HepG2 (cell line): ENCODE measurements around the gene MRPL50. TPM values are rescaled to one million over a fixed set of nuclear protein-coding genes. Genes with fewer than 3 reads are reported as not detected.
A peak's percentile ranks its signal among the peaks of the same experiment; 100 is the strongest.

ENCODE experiments used
- MYNN ChIP-seq: sonication (generic); formaldehyde crosslinking; IDR thresholded peaks from 2 replicates; pipeline ENCODE4 v1.4.0; 2020; ENCODE audit warnings: mild to moderate bottlenecking, low read depth, missing genetic modification reagents
- NFYC ChIP-seq: IDR thresholded peaks from 2 replicates; pipeline ENCODE4 v1.6.1; 2016; ENCODE audit warnings: missing genetic modification reagents, missing compliant biosample characterization
- ZNF282 ChIP-seq: fragments of 450-650 bp; IDR thresholded peaks from 2 replicates; pipeline ENCODE4 v1.6.1; 2018; ENCODE audit not compliant: partially characterized antibody
- ZNF552 ChIP-seq: sonication (generic); formaldehyde crosslinking; IDR thresholded peaks from 2 replicates; pipeline ENCODE4 v1.9.0; 2022; ENCODE audit warnings: missing genetic modification reagents, mild to moderate bottlenecking, borderline replicate concordance
- ZNF562 ChIP-seq: sonication (generic); formaldehyde crosslinking; IDR thresholded peaks from 2 replicates; pipeline ENCODE4 v1.8.0; 2022; ENCODE audit warnings: missing genetic modification reagents, borderline replicate concordance
- polyA plus RNA-seq, 8 experiments: library from polyadenylated mRNA; depleted of rRNA in 3 of 8; stranded (reverse) in 7 of 8; unstranded in 1 of 8; fragments of >200 nt; fragmentation: Illumina TruSeq in 4 of 8; extraction: Trizol in 4 of 8; gene quantifications; 2 replicates each; pipeline versions ENCODE4 v1.2.1 to v1.2.3, GENCODE V29; 2011 to 2016; ENCODE audit warnings: low read depth in 4 of 8, missing spikeins in 1 of 8, mixed read lengths in 1 of 8; ENCODE audit not compliant: insufficient read depth in 1 of 8
- total RNA-seq, 5 experiments: library from RNA; depleted of rRNA; stranded (reverse); fragments of >200 nt; fragmentation: Illumina TruSeq; extraction: Trizol; gene quantifications; 2 replicates each; pipeline ENCODE4 v1.2.3, GENCODE V29; 2016; ENCODE audit warnings: low read depth in 1 of 5
- TF ChIP-seq, protein P1 (sequence below): sonication (generic); formaldehyde crosslinking; IDR thresholded peaks from 2 replicates; pipeline ENCODE4 v1.4.0; 2020; ENCODE audit warnings: missing genetic modification reagents
- TF ChIP-seq, protein P2 (sequence below): sonication (generic); formaldehyde crosslinking; IDR thresholded peaks from 2 replicates; pipeline ENCODE4 v1.4.0; 2020; ENCODE audit warnings: missing genetic modification reagents, borderline replicate concordance
- TF ChIP-seq, protein P3 (sequence below): sonication (generic); formaldehyde crosslinking; IDR thresholded peaks from 2 replicates; pipeline ENCODE4 v1.5.0; 2020; ENCODE audit warnings: missing genetic modification reagents, mild to moderate bottlenecking, borderline replicate concordance
- TF ChIP-seq, protein P4 (sequence below): sonication (generic); formaldehyde crosslinking; IDR thresholded peaks from 2 replicates; pipeline ENCODE4 v1.8.1; 2023; ENCODE audit warnings: missing genetic modification reagents, inconsistent platforms, borderline replicate concordance
- TF ChIP-seq, protein P5 (sequence below): IDR thresholded peaks from 2 replicates; pipeline ENCODE4 v1.6.1; 2016; ENCODE audit warnings: mild to moderate bottlenecking

MRPL50 gene
- total and polyA plus RNA-seq, 2 of the 13 experiments (the other 11 are each of a cell fraction or from before 2014, with no cell fraction given): 37.1 to 70.0 TPM

DNA sequence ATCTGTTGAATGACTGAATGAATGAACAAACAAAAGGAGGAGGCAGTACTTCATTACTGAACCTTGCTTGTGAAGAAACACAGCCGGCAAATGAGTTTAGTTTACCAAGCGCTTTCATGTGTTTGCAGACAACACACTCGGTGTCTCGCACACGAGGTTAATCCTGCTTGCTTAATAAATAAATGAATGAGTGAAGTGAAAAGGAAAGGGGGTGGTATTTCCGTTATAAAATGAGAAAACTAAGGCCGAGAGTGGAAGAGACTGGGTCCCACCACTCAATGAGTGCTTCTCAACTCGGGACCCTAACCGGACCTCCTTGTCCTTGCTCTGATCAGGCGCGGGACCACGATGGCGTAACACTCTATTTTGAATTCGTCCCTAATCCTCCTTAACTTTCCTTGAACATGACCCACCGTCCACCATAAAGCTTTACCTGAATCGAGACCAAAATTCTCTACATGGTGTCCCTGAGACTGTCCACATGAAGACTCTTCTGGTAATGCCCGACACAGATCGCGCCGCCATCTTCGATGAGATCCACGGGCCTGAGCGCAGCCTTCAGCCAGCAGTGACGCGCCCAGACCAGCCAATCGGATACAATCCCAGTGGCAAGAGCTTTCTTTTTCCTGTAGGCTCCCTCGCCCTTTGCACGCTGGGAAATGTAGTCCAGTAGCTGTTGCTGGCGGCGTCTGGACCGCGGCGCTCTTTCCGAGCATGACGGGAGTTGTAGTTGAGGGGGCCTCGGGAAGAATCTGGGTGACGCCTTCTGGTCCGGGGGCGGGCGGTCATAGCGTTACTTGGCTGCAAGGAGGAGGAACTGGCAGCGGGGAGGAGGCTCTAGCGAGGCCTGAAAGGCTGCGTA, at the start of gene MRPL50, which contains the start of gene ZNF189 (continued):
- TF ChIP-seq, protein P1, sequence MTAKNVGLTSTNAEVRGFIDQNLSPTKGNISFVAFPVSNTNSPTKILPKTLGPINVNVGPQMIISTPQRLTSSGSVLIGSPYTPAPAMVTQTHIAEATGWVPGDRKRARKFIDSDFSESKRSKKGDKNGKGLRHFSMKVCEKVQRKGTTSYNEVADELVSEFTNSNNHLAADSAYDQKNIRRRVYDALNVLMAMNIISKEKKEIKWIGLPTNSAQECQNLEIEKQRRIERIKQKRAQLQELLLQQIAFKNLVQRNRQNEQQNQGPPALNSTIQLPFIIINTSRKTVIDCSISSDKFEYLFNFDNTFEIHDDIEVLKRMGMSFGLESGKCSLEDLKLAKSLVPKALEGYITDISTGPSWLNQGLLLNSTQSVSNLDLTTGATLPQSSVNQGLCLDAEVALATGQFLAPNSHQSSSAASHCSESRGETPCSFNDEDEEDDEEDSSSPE: peak; percentile 89
- TF ChIP-seq MYNN (CRISPR knock-in tag) (peak; percentile 47; the same call in 1 of the 2 replicates), ZNF562 (CRISPR knock-in tag) (no peak), ZNF552 (CRISPR knock-in tag) (peak; percentile 67; the same call in 1 of the 2 replicates), NFYC (CRISPR knock-in tag) (peak; percentile 94), ZNF282 (no peak)
- TF ChIP-seq, protein P2, sequence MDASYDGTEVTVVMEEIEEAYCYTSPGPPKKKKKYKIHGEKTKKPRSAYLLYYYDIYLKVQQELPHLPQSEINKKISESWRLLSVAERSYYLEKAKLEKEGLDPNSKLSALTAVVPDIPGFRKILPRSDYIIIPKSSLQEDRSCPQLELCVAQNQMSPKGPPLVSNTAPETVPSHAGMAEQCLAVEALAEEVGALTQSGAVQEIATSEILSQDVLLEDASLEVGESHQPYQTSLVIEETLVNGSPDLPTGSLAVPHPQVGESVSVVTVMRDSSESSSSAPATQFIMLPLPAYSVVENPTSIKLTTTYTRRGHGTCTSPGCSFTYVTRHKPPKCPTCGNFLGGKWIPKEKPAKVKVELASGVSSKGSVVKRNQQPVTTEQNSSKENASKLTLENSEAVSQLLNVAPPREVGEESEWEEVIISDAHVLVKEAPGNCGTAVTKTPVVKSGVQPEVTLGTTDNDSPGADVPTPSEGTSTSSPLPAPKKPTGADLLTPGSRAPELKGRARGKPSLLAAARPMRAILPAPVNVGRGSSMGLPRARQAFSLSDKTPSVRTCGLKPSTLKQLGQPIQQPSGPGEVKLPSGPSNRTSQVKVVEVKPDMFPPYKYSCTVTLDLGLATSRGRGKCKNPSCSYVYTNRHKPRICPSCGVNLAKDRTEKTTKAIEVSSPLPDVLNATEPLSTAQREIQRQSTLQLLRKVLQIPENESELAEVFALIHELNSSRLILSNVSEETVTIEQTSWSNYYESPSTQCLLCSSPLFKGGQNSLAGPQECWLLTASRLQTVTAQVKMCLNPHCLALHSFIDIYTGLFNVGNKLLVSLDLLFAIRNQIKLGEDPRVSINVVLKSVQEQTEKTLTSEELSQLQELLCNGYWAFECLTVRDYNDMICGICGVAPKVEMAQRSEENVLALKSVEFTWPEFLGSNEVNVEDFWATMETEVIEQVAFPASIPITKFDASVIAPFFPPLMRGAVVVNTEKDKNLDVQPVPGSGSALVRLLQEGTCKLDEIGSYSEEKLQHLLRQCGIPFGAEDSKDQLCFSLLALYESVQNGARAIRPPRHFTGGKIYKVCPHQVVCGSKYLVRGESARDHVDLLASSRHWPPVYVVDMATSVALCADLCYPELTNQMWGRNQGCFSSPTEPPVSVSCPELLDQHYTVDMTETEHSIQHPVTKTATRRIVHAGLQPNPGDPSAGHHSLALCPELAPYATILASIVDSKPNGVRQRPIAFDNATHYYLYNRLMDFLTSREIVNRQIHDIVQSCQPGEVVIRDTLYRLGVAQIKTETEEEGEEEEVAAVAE (CRISPR knock-in tag): peak; percentile 97
- TF ChIP-seq, protein P3, sequence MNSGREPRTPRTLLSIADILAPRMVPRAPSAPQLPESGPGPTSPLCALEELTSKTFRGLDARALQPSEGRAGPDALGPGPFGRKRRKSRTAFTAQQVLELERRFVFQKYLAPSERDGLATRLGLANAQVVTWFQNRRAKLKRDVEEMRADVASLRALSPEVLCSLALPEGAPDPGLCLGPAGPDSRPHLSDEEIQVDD (CRISPR knock-in tag): no peak
- TF ChIP-seq, protein P4, sequence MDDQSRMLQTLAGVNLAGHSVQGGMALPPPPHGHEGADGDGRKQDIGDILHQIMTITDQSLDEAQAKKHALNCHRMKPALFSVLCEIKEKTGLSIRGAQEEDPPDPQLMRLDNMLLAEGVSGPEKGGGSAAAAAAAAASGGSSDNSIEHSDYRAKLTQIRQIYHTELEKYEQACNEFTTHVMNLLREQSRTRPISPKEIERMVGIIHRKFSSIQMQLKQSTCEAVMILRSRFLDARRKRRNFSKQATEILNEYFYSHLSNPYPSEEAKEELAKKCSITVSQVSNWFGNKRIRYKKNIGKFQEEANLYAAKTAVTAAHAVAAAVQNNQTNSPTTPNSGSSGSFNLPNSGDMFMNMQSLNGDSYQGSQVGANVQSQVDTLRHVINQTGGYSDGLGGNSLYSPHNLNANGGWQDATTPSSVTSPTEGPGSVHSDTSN (CRISPR knock-in tag): no peak
- TF ChIP-seq, protein P5, sequence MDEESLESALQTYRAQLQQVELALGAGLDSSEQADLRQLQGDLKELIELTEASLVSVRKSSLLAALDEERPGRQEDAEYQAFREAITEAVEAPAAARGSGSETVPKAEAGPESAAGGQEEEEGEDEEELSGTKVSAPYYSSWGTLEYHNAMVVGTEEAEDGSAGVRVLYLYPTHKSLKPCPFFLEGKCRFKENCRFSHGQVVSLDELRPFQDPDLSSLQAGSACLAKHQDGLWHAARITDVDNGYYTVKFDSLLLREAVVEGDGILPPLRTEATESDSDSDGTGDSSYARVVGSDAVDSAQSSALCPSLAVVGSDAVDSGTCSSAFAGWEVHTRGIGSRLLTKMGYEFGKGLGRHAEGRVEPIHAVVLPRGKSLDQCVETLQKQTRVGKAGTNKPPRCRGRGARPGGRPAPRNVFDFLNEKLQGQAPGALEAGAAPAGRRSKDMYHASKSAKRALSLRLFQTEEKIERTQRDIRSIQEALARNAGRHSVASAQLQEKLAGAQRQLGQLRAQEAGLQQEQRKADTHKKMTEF (CRISPR knock-in tag): peak; percentile 78; the same call in 1 of the 2 replicates
